GM19099 (cell line): ENCODE measurements around the gene ARHGAP23.

Source experiments
- POLR2A ChIP-seq: IDR thresholded peaks from 3 replicates; pipeline ENCODE4 v1.6.1; 2011; ENCODE audit warnings: low read depth; ENCODE audit not compliant: insufficient read length; ENCODE audit errors: extremely low read depth

The ARHGAP23 gene

GRCh38 chr17:38460082-38460715 lies 31.9 kb downstream of the ARHGAP23 start:
- TF ChIP-seq POLR2A, result no peak

GRCh38 chr17:38460716-38461630 lies 32.7 kb downstream of the ARHGAP23 start:
- no peak for TF ChIP-seq POLR2A

- TF ChIP-seq POLR2A, result no peak
These were observed 33.4 kb downstream of the ARHGAP23 start for GRCh38 chr17:38461683-38462082.

- no peak for TF ChIP-seq POLR2A
These were observed 35.2 kb downstream of the ARHGAP23 start for GRCh38 chr17:38463451-38463858.

GRCh38 chr17:38464251-38464722 lies 36.0 kb downstream of the ARHGAP23 start:
- TF ChIP-seq POLR2A, result no peak

GRCh38 chr17:38464723-38465390 lies 36.6 kb downstream of the ARHGAP23 start:
- TF ChIP-seq POLR2A, result no peak

GRCh38 chr17:38465391-38466345 lies 37.4 kb downstream of the ARHGAP23 start:
- TF ChIP-seq POLR2A, result no peak

GRCh38 chr17:38466346-38467315 lies 38.4 kb downstream of the ARHGAP23 start:
- no peak for TF ChIP-seq POLR2A

GRCh38 chr17:38467491-38467890 lies 39.2 kb downstream of the ARHGAP23 start:
- TF ChIP-seq POLR2A, result no peak

GRCh38 chr17:38469875-38470274 lies 41.6 kb downstream of the ARHGAP23 start:
- no peak for TF ChIP-seq POLR2A

- TF ChIP-seq POLR2A, result no peak
These were observed 48.3 kb downstream of the ARHGAP23 start for GRCh38 chr17:38476549-38476948.

- TF ChIP-seq POLR2A, result no peak
These were observed 56.8 kb downstream of the ARHGAP23 start for GRCh38 chr17:38485146-38485468.

- peak; percentile 83 for TF ChIP-seq POLR2A
These were observed 57.5 kb downstream of the ARHGAP23 start for GRCh38 chr17:38485681-38486298.

- TF ChIP-seq POLR2A, result no peak
These were observed 70.1 kb downstream of the ARHGAP23 start for GRCh38 chr17:38498353-38498752.

- TF ChIP-seq POLR2A, result no peak
These were observed 76.0 kb downstream of the ARHGAP23 start for GRCh38 chr17:38504216-38504615.
